Naive B cell (primary cell): ENCODE measurements around the gene MAP1B. TPM values are rescaled to one million over a fixed set of nuclear protein-coding genes. Genes with fewer than 3 reads are reported as not detected.

Experiments
- ATAC-seq, 2 donors: fragments of 150-1000 bp; cut with Tn5 transposase; 2 replicates each; pipeline ENCODE4 v1.10.0; 2021; ENCODE audit warnings: low read depth in 2 of 2, mild to moderate bottlenecking in 2 of 2, moderate library complexity in 2 of 2
- DNase-seq: peaks from one replicate; pipeline ENCODE4 v3.0.0; 2022
- H3K27ac Mint-ChIP-seq, 6 donors: one replicate each; pipeline ENCODE4 v1.8.0; 2020 to 2022; ENCODE audit warnings: mild to moderate bottlenecking in 6 of 6, mixed read lengths in 6 of 6, moderate library complexity in 5 of 6, inconsistent platforms in 2 of 6
- H3K27me3 Mint-ChIP-seq, 3 donors: one replicate each; pipeline ENCODE4 v1.8.0; 2021 to 2022; ENCODE audit warnings: mixed read lengths in 3 of 3, mild to moderate bottlenecking in 1 of 3
- H3K36me3 Mint-ChIP-seq, 2 donors: one replicate each; pipeline ENCODE4 v1.8.0; 2020 to 2022; ENCODE audit warnings: mixed read lengths in 2 of 2, inconsistent platforms in 1 of 2, mild to moderate bottlenecking in 1 of 2
- H3K4me1 Mint-ChIP-seq, 3 donors: one replicate each; pipeline ENCODE4 v1.8.0; 2020 to 2022; ENCODE audit warnings: mixed read lengths in 3 of 3, inconsistent platforms in 1 of 3, mild to moderate bottlenecking in 1 of 3, moderate library complexity in 1 of 3
- H3K4me3 Mint-ChIP-seq, 8 donors: one replicate each; pipeline ENCODE4 v1.8.0; 2020 to 2022; ENCODE audit warnings: mild to moderate bottlenecking in 8 of 8, mixed read lengths in 8 of 8, moderate library complexity in 8 of 8, inconsistent platforms in 2 of 8
- H3K9me3 Mint-ChIP-seq, 7 donors: one replicate each; pipeline ENCODE4 v1.8.0; 2020 to 2022; ENCODE audit warnings: mixed read lengths in 7 of 7, mild to moderate bottlenecking in 5 of 7, inconsistent platforms in 2 of 7, moderate library complexity in 1 of 7
- polyA plus RNA-seq, 6 donors: library from polyadenylated mRNA; unstranded; fragments of 300-500 nt; fragmentation: Illumina TruSeq; gene quantifications; one replicate each; pipeline ENCODE4 v1.2.3, GENCODE V29; 2021; ENCODE audit warnings: low read depth in 6 of 6

Gene MAP1B
- under 1 TPM; 0.18 to 0.90 (median 0.35) TPM for polyA plus RNA-seq

DNA sequence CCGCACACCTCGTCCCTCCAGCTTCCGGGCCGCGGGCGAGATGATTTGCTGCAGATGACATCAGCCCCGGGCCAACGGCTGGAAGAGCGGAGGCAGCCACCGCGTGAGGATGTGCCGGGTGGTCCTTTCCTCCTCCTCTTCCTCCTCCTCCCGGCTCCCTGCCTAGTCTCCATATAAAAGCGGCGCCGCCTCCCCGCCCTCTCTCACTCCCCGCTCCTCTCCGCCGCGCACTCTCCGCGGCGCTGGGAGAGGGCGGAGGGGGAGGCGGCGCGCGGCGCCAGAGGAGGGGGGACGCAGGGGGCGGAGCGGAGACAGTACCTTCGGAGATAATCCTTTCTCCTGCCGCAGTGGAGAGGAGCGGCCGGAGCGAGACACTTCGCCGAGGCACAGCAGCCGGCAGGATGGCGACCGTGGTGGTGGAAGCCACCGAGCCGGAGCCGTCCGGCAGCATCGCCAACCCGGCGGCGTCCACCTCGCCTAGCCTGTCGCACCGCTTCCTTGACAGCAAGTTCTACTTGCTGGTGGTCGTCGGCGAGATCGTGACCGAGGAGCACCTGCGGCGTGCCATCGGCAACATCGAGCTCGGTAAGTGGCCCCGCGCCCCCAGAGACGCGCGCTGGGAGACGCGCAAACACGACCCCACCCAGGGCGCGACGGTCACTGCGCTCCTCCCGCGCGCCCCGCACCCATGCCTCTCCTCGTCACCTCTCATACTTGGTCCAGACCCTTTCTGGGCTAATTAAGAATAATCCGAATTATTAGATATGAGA, at the start of gene MAP1B:
MAP1B (plus strand) TSS at position 345 of the 770 bp plus-strand sequence; CDS start at position 402, 57 bp downstream.
- Mint-ChIP-seq H3K36me3 (peaks cover 0 to 7% of the 10 kb centered on the region in 2 donors), H3K4me3 (peak within 1 kb of the TSS; percentile 42 to 86 (median 70)), H3K9me3 (peaks cover 0 to 6% (median 0%) of the 10 kb centered on the region in 7 donors), H3K4me1 (peaks cover 8 to 21% (median 13%) of the 10 kb centered on the region in 3 donors), H3K27ac (no peak within 1 kb of the TSS), H3K27me3 (peaks cover 31 to 63% (median 55%) of the 10 kb centered on the region in 3 donors)
- DNase-seq (no peak), ATAC-seq (no peak)

DNA sequence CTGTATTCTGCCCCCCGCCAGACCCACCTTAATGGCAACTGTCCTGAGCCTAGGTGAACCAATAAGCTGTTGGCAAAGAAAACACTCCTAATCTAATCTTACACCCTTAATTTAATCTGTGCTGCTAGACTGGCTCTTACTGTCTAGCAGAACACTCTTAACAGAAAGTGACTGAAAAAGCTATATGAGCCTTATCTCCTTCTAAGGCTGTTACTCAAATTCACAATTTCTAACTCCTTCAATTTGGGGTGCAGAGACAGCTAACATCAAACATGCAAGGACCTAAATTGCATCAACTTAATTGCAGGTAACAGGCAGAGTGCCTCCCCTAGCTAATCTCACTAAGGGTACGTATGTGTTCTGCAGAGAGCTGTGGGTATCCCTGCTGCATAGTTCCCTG, 49.5 kb upstream of the MAP1B start:
- Mint-ChIP-seq H3K27ac (no peak overlapping the region), H3K27me3 (peaks cover 0 to 10% (median 3%) of the 10 kb centered on the region in 3 donors), H3K9me3 (peaks cover 0 to 7% (median 0%) of the 10 kb centered on the region in 7 donors), H3K4me1 (no peaks in the 10 kb centered on the region), H3K36me3 (no peaks in the 10 kb centered on the region), H3K4me3 (no peak overlapping the region)
- DNase-seq = no peak
- ATAC-seq = no peak

DNA sequence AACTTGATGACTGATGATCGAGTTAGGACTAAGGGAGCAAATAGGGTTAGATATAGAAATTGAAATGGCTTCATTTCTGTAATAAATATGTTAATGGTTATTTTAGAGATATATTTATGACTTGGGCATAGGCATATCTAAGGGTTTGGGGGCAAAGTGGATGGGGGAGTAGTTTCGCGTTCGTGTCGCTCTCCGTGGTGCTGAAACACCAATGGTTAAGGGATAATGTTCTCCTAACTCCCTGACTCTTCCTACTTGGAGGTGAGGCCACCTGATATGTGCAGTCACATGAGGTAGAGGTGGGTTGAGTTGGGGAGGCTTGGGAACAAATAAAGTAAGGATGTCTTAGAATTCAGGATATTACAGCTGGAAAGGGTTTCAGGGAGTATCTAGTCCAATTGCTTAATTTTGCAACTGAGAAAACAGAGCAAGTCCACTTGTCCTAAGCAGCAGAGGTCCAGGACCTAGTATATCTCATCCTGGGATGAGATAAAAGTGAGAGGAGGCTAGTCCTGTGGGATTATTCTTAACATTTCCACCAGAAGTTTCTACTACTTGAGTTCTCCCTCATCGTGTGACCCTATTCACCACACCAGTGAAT, 44.0 kb upstream of the MAP1B start:
- H3K4me1 Mint-ChIP-seq = no peaks in the 10 kb centered on the region
- no peaks in the 10 kb centered on the region for H3K36me3 Mint-ChIP-seq
- H3K9me3 Mint-ChIP-seq = peaks cover 0 to 3% (median 0%) of the 10 kb centered on the region in 7 donors
- DNase-seq (no peak), ATAC-seq (no peak)
- no peak overlapping the region for H3K4me3 Mint-ChIP-seq
- peaks cover 6 to 12% (median 11%) of the 10 kb centered on the region in 3 donors for H3K27me3 Mint-ChIP-seq
- H3K27ac Mint-ChIP-seq = no peak overlapping the region

DNA sequence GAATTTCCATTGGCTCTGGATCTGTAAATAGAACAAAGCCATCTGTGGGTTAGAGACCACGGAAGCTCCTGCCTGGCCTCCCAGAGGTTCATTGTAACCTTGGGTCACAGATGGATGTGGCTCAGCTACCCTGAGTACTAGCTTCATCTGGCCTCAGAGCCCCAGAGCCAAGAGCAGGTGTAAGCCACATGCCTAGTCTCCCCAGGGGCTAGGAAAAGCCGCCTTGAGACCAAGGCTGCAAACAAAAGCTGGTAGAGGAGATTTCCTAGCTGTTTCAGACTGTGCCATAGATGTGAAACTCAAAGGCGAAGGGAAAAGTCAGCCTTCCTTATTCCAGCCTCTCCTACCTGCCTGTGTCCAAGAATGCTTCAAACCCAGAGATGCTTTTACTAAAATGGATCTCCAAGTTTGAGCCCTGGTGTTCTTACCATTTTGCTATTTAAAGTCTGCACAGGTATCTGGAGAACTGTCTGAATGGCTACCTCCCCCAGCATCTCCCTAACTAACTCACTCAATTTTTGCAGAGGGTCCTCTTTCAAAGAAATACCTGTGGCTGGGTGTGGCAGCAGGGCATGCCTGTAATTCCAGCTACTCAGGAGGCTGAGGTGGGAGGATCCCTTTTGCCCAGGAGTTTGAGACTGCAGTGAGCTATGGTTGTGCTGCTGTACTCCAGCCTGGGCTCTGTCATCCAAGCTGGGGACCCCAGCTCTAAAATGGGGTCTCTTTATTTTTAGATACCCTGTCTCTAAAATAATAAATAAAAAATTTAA, 42.3 kb upstream of the MAP1B start:
- no peak overlapping the region for H3K4me3 Mint-ChIP-seq
- DNase-seq = no peak
- H3K27me3 Mint-ChIP-seq = peaks cover 0 to 14% (median 12%) of the 10 kb centered on the region in 3 donors
- H3K4me1 Mint-ChIP-seq = no peaks in the 10 kb centered on the region
- H3K27ac Mint-ChIP-seq = no peak overlapping the region
- peaks cover 0 to 3% (median 0%) of the 10 kb centered on the region in 7 donors for H3K9me3 Mint-ChIP-seq
- ATAC-seq = no peak
- H3K36me3 Mint-ChIP-seq = no peaks in the 10 kb centered on the region

DNA sequence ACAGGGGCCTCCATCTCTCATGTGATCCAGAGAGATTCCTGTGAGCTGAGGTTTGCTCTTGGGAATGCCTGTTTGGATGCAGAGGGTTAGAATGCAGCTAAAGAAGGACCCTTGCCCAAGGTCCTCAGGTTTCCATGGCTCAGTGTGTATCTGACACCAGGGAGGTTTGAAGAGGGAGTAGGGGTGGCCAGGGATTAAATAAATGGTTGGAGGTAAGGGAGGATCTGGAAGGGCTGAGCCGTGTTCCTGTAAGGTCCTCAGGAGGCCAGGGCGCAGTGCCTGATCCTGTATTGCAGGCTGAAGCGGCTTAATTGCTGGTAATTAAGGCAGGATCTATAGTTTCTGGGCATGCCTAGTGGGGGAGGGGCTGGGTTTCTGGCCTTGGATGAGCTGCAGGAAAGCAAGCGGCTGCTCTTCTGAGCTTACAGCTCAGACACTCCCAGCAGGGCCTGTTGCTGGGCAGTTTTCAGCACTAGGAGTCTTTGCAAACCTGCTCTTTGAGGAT, 41.5 kb upstream of the MAP1B start:
- H3K9me3 Mint-ChIP-seq = peaks cover 0 to 3% (median 0%) of the 10 kb centered on the region in 7 donors
- DNase-seq (no peak), ATAC-seq (no peak)
- H3K27me3 Mint-ChIP-seq = peaks cover 0 to 14% (median 12%) of the 10 kb centered on the region in 3 donors
- H3K4me1 Mint-ChIP-seq = no peaks in the 10 kb centered on the region
- H3K27ac Mint-ChIP-seq = peak overlapping the region in 2 of 6 donors; percentile 14 to 80
- no peaks in the 10 kb centered on the region for H3K36me3 Mint-ChIP-seq
- no peak overlapping the region for H3K4me3 Mint-ChIP-seq

DNA sequence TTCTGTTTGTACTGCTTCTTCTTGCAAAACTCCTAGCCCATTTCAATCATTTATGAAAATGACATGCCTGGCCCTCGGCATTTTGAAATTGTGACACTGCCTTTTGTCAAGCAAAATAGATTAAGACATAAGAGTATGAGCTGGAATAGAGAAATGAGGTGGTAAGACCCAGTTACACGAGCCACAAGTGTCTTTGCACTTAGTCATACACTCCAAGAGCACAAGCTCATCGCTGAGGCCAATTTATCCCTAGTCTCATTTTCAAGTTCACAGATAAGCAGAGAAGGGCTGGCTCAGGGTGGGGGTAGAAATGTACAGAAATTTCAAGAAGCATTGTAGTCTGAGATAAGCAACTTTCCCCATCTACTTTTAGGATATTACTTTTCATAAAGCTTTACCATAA, 40.6 kb upstream of the MAP1B start:
- Mint-ChIP-seq H3K27ac (no peak overlapping the region), H3K9me3 (peaks cover 0 to 3% (median 0%) of the 10 kb centered on the region in 7 donors), H3K36me3 (no peaks in the 10 kb centered on the region), H3K4me3 (no peak overlapping the region), H3K4me1 (no peaks in the 10 kb centered on the region), H3K27me3 (peaks cover 6 to 14% (median 12%) of the 10 kb centered on the region in 3 donors)
- DNase-seq (no peak), ATAC-seq (no peak)

DNA sequence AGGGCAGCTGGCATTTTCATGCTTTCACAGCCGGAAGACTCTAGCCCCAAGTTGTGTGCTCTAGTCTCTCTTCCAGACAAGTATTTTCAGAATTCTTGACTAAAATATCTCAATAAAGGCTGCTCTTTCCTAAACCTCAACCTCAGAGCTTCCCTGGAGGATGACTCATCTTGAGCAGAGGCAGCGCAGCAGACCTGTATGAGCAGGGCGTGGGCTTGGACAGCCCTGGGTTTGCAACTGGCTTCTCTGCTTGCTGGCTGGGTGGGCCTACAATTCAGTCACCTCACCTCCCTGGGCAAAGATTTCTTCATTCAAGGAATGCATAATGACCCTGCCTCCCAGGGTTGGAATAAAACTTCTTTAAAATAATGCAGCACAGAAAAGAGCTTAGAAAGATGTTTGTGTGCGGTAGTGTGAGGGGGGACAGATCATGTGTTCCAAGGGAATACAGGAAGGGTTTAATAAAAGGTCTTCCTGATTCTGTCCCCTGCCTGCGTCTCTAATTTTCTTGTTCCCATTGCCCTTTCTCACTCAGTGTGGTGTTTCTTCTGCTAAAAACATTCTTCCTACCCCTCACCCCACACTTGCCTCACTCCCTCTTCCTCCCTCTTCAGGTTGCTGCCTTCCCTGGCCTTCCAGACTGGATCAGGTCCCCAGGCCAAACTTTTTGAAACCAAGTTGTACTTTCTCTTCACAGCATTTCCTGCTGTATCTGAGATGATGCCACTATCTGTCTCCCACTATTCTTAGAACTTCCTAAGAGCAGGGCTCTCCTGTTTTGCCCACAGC, 39.4 kb upstream of the MAP1B start:
- Mint-ChIP-seq H3K27ac (no peak overlapping the region), H3K9me3 (peaks cover 0 to 4% (median 0%) of the 10 kb centered on the region in 7 donors), H3K27me3 (peaks cover 12 to 20% (median 13%) of the 10 kb centered on the region in 3 donors), H3K36me3 (no peaks in the 10 kb centered on the region), H3K4me1 (no peaks in the 10 kb centered on the region), H3K4me3 (no peak overlapping the region)
- DNase-seq = no peak
- ATAC-seq = no peak

DNA sequence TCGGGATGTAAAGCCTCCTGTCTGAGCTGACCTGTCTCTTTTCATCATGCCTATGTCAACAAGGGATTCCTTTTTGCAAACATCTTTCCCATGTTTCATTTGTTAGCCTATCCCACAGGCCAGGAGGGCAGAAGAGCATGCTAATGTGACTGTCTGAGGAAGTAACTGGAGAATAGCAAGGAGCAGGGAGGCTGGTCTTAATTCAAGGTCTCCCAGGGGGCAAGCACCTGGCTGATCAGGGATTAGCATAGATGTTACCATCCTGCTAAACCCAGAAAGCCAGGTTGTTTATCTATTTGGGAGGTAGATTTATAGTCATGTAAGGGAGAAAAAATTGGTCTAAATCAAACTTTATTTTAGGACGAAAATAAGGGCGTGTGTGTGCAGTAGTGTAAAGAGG, 36.7 kb upstream of the MAP1B start:
- ATAC-seq = no peak
- no peak overlapping the region for H3K4me3 Mint-ChIP-seq
- no peak overlapping the region for H3K27ac Mint-ChIP-seq
- DNase-seq = no peak
- peaks cover 0 to 3% (median 0%) of the 10 kb centered on the region in 7 donors for H3K9me3 Mint-ChIP-seq
- peaks cover 4 to 23% (median 13%) of the 10 kb centered on the region in 3 donors for H3K27me3 Mint-ChIP-seq
- no peaks in the 10 kb centered on the region for H3K4me1 Mint-ChIP-seq
- H3K36me3 Mint-ChIP-seq = no peaks in the 10 kb centered on the region

DNA sequence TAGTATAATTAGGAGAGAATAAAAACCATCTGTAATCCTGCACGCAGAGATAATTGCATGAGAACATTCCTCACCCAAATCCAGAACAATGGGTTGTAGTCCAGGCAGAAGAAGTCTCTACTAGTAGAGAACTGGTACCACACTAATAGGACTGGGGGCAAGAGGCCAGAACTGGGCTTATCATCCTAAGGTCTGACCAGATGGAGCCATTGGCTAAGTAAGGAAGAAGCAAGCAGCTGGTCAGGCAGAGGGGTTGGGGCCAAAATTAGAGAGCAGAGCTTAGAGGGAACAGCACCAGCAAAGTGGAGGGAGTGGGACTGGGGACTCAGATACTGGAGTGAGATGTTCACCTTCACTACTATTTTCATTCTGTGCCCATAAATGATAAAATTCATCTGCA, 35.4 kb upstream of the MAP1B start:
- Mint-ChIP-seq H3K4me3 (no peak overlapping the region), H3K27me3 (peaks cover 4 to 17% (median 13%) of the 10 kb centered on the region in 3 donors), H3K9me3 (peaks cover 0 to 3% (median 0%) of the 10 kb centered on the region in 7 donors), H3K27ac (no peak overlapping the region), H3K4me1 (no peaks in the 10 kb centered on the region), H3K36me3 (no peaks in the 10 kb centered on the region)
- ATAC-seq (no peak), DNase-seq (no peak)

DNA sequence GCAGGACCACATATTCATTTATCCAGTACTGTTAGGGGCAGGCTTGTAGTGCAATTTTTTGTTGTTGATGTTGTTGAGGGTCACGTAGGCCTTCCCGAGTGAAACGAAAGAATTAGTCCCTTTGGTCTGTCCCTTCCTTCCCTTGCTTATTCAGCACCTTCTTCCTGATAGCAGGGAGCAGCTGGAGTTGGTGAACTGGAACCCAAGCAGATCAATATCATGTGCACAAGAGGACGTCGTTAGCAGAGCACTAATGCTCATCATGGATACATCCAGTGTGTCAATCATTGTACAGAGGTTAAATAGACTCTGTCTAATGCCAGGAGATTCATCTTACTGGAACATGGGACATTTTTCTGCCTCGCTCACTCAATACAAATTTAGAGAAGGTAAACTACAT, 33.0 kb upstream of the MAP1B start:
- Mint-ChIP-seq H3K4me3 (no peak overlapping the region), H3K4me1 (no peaks in the 10 kb centered on the region), H3K9me3 (peaks cover 0 to 3% (median 0%) of the 10 kb centered on the region in 7 donors), H3K27me3 (peaks cover 4 to 21% (median 20%) of the 10 kb centered on the region in 3 donors), H3K36me3 (no peaks in the 10 kb centered on the region), H3K27ac (no peak overlapping the region)
- ATAC-seq (no peak), DNase-seq (no peak)

DNA sequence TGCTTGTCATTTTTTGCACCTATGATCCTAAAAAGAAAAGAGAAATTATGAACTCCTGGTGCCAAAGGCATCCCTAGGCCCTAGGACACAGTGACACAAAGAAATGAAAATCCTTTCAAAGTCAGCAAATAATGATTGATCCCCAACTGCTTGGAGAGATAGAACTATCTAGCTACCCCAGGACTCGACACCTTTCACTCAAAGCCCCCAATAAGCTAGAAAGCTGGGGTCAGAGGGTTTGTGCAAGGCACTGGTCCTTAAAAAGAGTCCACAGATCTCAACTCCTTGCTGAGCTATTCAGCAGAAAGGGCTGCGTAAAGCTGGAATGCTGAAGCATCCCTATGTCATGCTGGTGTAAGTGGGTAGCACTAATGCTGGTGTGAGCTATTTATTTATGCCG, 31.8 kb upstream of the MAP1B start:
- Mint-ChIP-seq H3K27me3 (peaks cover 12 to 30% (median 20%) of the 10 kb centered on the region in 3 donors), H3K9me3 (peaks cover 0 to 3% (median 0%) of the 10 kb centered on the region in 7 donors), H3K4me1 (no peaks in the 10 kb centered on the region), H3K4me3 (no peak overlapping the region), H3K27ac (no peak overlapping the region), H3K36me3 (no peaks in the 10 kb centered on the region)
- ATAC-seq = no peak
- DNase-seq = no peak

DNA sequence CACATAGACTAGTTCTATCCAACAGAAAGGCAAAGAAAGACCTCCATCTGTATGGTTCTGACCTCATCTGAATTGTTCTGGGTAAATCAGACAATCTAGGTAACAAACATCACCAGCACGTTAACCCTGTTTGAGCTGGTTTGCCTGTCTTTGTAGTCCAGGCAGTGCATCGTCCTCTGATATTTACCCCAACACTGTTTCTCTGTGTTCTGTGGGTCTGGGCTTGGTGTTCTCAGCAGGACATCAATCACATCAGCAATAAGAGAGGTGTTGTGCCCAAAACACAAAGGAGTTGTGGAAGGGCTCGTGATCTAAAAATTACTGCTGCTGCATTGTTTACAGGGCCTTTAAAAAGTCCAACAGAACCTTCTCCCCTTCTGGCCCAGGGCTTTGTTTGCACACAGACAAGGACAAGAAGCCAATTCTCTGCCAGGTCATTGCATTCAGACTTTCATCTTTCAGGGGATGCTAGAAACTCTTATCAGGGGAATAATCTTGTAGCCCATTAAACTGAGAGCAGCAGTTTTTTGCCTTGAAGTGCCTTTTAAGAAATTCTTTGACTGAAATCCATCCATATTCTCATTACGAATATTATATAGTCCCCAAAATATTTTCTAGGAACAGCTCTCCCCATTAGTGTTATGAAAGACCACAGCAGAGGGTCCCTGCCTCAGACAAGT, 30.5 kb upstream of the MAP1B start:
- peaks cover 0 to 2% (median 0%) of the 10 kb centered on the region in 7 donors for H3K9me3 Mint-ChIP-seq
- no peak overlapping the region for H3K4me3 Mint-ChIP-seq
- ATAC-seq (no peak), DNase-seq (no peak)
- H3K27me3 Mint-ChIP-seq = peaks cover 16 to 32% (median 22%) of the 10 kb centered on the region in 3 donors
- H3K4me1 Mint-ChIP-seq = no peaks in the 10 kb centered on the region
- H3K36me3 Mint-ChIP-seq = no peaks in the 10 kb centered on the region
- no peak overlapping the region for H3K27ac Mint-ChIP-seq
